ENCODE data around the gene CUL2.

CUL2 gene

GRCh38 chr10:35037104-35037503, 53.0 kb downstream of the CUL2 start:
- intact Hi-C loops (cut with DNase I; ENCODE audit: low total_unique reads): no loop called here
- Histone ChIP-seq H3K27me3 (no peaks in the 10 kb centered on the region), H3K4me1 (no peaks in the 10 kb centered on the region), H3K9me3 (no peaks in the 10 kb centered on the region), H3K36me3 (peaks cover 24 to 59% (median 43%) of the 10 kb centered on the region in 3 donors), H3K4me3 (no peak overlapping the region), H3K27ac (no peak overlapping the region)
- TF ChIP-seq CTCF (IDR thresholded peaks at IDR 0.05): no peak
- no peak for DNase-seq

GRCh38 chr10:35035606-35036005, 54.5 kb downstream of the CUL2 start:
- Histone ChIP-seq H3K36me3 (peaks cover 28 to 63% (median 53%) of the 10 kb centered on the region in 3 donors), H3K9me3 (no peaks in the 10 kb centered on the region), H3K4me1 (no peaks in the 10 kb centered on the region), H3K4me3 (no peak overlapping the region), H3K27ac (no peak overlapping the region), H3K27me3 (no peaks in the 10 kb centered on the region)
- intact Hi-C loops (cut with DNase I; ENCODE audit: low total_unique reads): no loop called here
- DNase-seq: no peak
- TF ChIP-seq CTCF (IDR thresholded peaks at IDR 0.05): no peak

GRCh38 chr10:35027567-35027966, 62.6 kb downstream of the CUL2 start:
- Histone ChIP-seq H3K27ac (no peak overlapping the region), H3K9me3 (no peaks in the 10 kb centered on the region), H3K27me3 (no peaks in the 10 kb centered on the region), H3K36me3 (peaks cover 46 to 64% (median 47%) of the 10 kb centered on the region in 3 donors), H3K4me1 (no peaks in the 10 kb centered on the region), H3K4me3 (no peak overlapping the region)
- intact Hi-C loops (cut with DNase I; ENCODE audit: low total_unique reads): loop anchor here (10.0 kb wide), 1 partner anchor 363 kb away; no protein-coding TSS in a partner anchor
- TF ChIP-seq CTCF (IDR thresholded peaks at IDR 0.05): peak; percentile 39 to 41
- DNase-seq: no peak

- Histone ChIP-seq H3K9me3 (no peaks in the 10 kb centered on the region), H3K36me3 (peaks cover 38 to 70% (median 39%) of the 10 kb centered on the region in 3 donors), H3K4me3 (no peak overlapping the region), H3K27me3 (no peaks in the 10 kb centered on the region), H3K27ac (no peak overlapping the region), H3K4me1 (no peaks in the 10 kb centered on the region)
- TF ChIP-seq CTCF (IDR thresholded peaks at IDR 0.05): no peak
- no peak for DNase-seq
- intact Hi-C loops (cut with DNase I; ENCODE audit: low total_unique reads): loop anchor here (10.0 kb wide), 1 partner anchor 361 kb away; no protein-coding TSS in a partner anchor
Observed at GRCh38 chr10:35025916-35026315, 64.2 kb downstream of the CUL2 start.

- Histone ChIP-seq H3K27ac (no peak overlapping the region), H3K4me3 (no peak overlapping the region), H3K36me3 (peaks cover 14 to 61% (median 26%) of the 10 kb centered on the region in 3 donors), H3K9me3 (no peaks in the 10 kb centered on the region), H3K4me1 (no peaks in the 10 kb centered on the region), H3K27me3 (no peaks in the 10 kb centered on the region)
- intact Hi-C loops (cut with DNase I; ENCODE audit: low total_unique reads): loop anchor here (10.0 kb wide), 1 partner anchor 356 kb away; no protein-coding TSS in a partner anchor
- DNase-seq: no peak
- no peak for TF ChIP-seq CTCF (IDR thresholded peaks at IDR 0.05)
Observed at GRCh38 chr10:35020481-35020880, 69.7 kb downstream of the CUL2 start.

Measured in tibial artery (tissue), 4 donors.